ENCODE data around the gene EME1.

GRCh38 chr17:50422738-50423137 lies 49.7 kb downstream of the EME1 start:
- TF ChIP-seq CTCF (IDR thresholded peaks at IDR 0.05) = no peak
- TF ChIP-seq POLR2A (IDR thresholded peaks at IDR 0.05) = no peak
